Colonic mucosa (tissue), 4 donors: Measurements from ENCODE around the gene NR1D1. TPM values are rescaled to one million over a fixed set of nuclear protein-coding genes. Genes with fewer than 3 reads are reported as not detected.
A peak's percentile ranks its signal among the peaks of the same experiment; 100 is the strongest.

Source experiments
- DNase-seq: peaks from one replicate; pipeline ENCODE4 v3.0.0-alpha.2; 2020
- H3K27ac ChIP-seq: fragments of 200-600 bp; one replicate; pipeline ENCODE4 v1.8.0; 2021
- H3K27me3 ChIP-seq: fragments of 200-600 bp; one replicate; pipeline ENCODE4 v1.8.0; 2021
- H3K36me3 ChIP-seq: fragments of 200-600 bp; one replicate; pipeline ENCODE4 v1.8.0; 2021
- H3K4me1 ChIP-seq: fragments of 200-600 bp; one replicate; pipeline ENCODE4 v1.8.0; 2021; ENCODE audit warnings: mild to moderate bottlenecking
- H3K4me3 ChIP-seq: fragments of 200-600 bp; one replicate; pipeline ENCODE4 v1.8.0; 2021
- H3K9ac ChIP-seq, 2 donors: one replicate each; pipeline ENCODE4 v1.7.0; 2013; ENCODE audit warnings: control low read depth in 2 of 2, low read depth in 2 of 2, low read length in 2 of 2
- H3K9me3 ChIP-seq: fragments of 200-600 bp; one replicate; pipeline ENCODE4 v1.8.0; 2021
- intact Hi-C: fragments of 100-400 bp; cut with DNase I; formaldehyde crosslinking; loops from one replicate; pipeline ENCODE4 v1.14.1; 2022
- total RNA-seq, 2 donors: library from RNA; stranded (reverse); fragmentation: NEBNext Ultra II Directional in 1 of 2; extraction: Animal tissue kit (Norgen Biotek cat#: 25700) in 1 of 2; gene quantifications; one replicate each; pipeline ENCODE4 v1.2.1, GENCODE V29; 2021
- TF ChIP-seq, protein P1 (sequence below): fragments of 200-600 bp; IDR thresholded peaks from one replicate; pipeline ENCODE4 v1.8.0; 2022; ENCODE audit warnings: antibody characterized with exemption, mild to moderate bottlenecking
- donor health status: healthy.
- donor health status: DM: no; HTN: no; CAD: no.
- donor health status: DM: no; HTN: no; CAD: no.

Gene NR1D1
- total RNA-seq, 2 donors from 2014 or later = 4.8 to 18.8 TPM

- Histone ChIP-seq H3K9me3 (no peaks in the 10 kb centered on the region), H3K27ac (peak overlapping the region; percentile 68), H3K4me1 (peaks cover 55% of the 10 kb centered on the region), H3K36me3 (no peaks in the 10 kb centered on the region), H3K9ac (peak overlapping the region in 1 of 2 donors; percentile 83), H3K4me3 (no peak overlapping the region), H3K27me3 (no peaks in the 10 kb centered on the region)
- DNase-seq = no peak
- TF ChIP-seq, protein P1, sequence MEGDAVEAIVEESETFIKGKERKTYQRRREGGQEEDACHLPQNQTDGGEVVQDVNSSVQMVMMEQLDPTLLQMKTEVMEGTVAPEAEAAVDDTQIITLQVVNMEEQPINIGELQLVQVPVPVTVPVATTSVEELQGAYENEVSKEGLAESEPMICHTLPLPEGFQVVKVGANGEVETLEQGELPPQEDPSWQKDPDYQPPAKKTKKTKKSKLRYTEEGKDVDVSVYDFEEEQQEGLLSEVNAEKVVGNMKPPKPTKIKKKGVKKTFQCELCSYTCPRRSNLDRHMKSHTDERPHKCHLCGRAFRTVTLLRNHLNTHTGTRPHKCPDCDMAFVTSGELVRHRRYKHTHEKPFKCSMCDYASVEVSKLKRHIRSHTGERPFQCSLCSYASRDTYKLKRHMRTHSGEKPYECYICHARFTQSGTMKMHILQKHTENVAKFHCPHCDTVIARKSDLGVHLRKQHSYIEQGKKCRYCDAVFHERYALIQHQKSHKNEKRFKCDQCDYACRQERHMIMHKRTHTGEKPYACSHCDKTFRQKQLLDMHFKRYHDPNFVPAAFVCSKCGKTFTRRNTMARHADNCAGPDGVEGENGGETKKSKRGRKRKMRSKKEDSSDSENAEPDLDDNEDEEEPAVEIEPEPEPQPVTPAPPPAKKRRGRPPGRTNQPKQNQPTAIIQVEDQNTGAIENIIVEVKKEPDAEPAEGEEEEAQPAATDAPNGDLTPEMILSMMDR = no peak
- intact Hi-C loops = no loop called here
Measured at GRCh38 chr17:40074871-40075200, 25.6 kb downstream of the NR1D1 start.

GRCh38 chr17:40074175-40074512 is 26.2 kb downstream of the NR1D1 start:
- no peaks in the 10 kb centered on the region for H3K27me3 ChIP-seq
- peaks cover 62% of the 10 kb centered on the region for H3K4me1 ChIP-seq
- H3K9ac ChIP-seq = peak overlapping the region; percentile 52 to 83
- peak overlapping the region; percentile 68 for H3K27ac ChIP-seq
- no peak overlapping the region for H3K4me3 ChIP-seq
- intact Hi-C loops = no loop called here
- TF ChIP-seq, protein P1 = no peak
- no peaks in the 10 kb centered on the region for H3K36me3 ChIP-seq
- no peak for DNase-seq
- H3K9me3 ChIP-seq = no peaks in the 10 kb centered on the region

DNA sequence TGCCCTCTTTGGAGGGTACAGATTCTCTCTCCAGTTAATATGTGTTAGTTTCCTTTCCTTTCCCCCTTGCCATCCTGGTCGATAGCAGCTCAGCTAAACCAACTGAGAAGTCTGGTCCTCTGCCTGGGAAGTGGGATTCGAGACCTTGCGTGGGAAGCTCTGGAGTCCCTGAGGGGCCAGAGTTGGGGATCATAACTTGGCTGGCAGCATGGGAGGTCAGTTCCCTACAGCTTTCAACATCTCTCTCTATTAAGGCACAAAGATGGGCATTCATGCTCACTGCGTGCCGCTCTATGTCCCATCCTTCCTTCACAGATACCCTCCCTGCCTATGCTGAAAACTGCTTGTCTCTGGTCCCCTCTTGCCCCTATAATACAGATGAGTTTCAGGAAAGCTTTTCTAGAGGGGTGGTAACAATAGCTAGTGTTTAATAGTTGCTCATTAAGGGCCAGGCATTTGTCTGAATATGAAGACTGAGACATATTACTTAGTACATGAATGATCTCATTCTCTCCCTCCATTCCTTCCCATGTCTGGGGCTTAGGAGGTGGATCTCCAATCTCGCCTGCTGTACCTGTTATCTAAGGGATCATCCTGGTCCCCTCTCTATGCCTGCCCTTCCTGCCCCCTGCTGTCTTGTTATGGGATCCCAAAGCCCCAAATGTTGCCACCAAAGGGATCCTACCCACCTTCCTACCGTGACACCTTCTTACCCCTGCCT is 26.8 kb downstream of the NR1D1 start:
- no peaks in the 10 kb centered on the region for H3K36me3 ChIP-seq

GRCh38 chr17:40072735-40073346 is 27.5 kb downstream of the NR1D1 start:
- DNase-seq = peak; percentile 84
- TF ChIP-seq, protein P1 = no peak
- H3K27ac ChIP-seq = peak overlapping the region; percentile 91
- peak overlapping the region in 1 of 2 donors; percentile 83 for H3K9ac ChIP-seq
- H3K4me1 ChIP-seq = peaks cover 71% of the 10 kb centered on the region
- no peak overlapping the region for H3K4me3 ChIP-seq
- no peaks in the 10 kb centered on the region for H3K9me3 ChIP-seq
- H3K36me3 ChIP-seq = no peaks in the 10 kb centered on the region
- no peaks in the 10 kb centered on the region for H3K27me3 ChIP-seq
- intact Hi-C loops = no loop called here

More for the DNA sequence above, 26.8 kb downstream of the NR1D1 start:
- H3K27ac ChIP-seq = peak overlapping the region; percentile 91
- H3K9ac ChIP-seq = peak overlapping the region in 1 of 2 donors; percentile 83
- peaks cover 63% of the 10 kb centered on the region for H3K4me1 ChIP-seq
- no peaks in the 10 kb centered on the region for H3K9me3 ChIP-seq
- no peak overlapping the region for H3K4me3 ChIP-seq
- no peak for DNase-seq
- no peaks in the 10 kb centered on the region for H3K27me3 ChIP-seq
- intact Hi-C loops = no loop called here
- TF ChIP-seq, protein P1 = no peak

GRCh38 chr17:40072040-40072734 is 28.2 kb downstream of the NR1D1 start:
- Histone ChIP-seq H3K27ac (peak overlapping the region; percentile 91), H3K27me3 (no peaks in the 10 kb centered on the region), H3K9me3 (no peaks in the 10 kb centered on the region), H3K36me3 (no peaks in the 10 kb centered on the region), H3K9ac (peak overlapping the region; percentile 61 to 83), H3K4me1 (peaks cover 72% of the 10 kb centered on the region), H3K4me3 (no peak overlapping the region)
- intact Hi-C loops = no loop called here
- TF ChIP-seq, protein P1 = no peak
- peak; percentile 91 for DNase-seq
